ENCODE results near the gene MICAL3.

Gene MICAL3

GRCh38 chr22:17875631-17876030 is 148.7 kb downstream of the MICAL3 start:
- H3K4me1 ChIP-seq: peaks cover 3% of the 10 kb centered on the region; the same call in 1 of the 2 replicates
- H3K4me3 ChIP-seq (ENCODE audit: low read depth, low read length): no peak overlapping the region
- no peaks in the 10 kb centered on the region for H3K27me3 ChIP-seq
- DNase-seq: no peak
- H3K36me3 ChIP-seq: peaks cover 23% of the 10 kb centered on the region
- H3K9me3 ChIP-seq: no peaks in the 10 kb centered on the region
- TF ChIP-seq CTCF (IDR thresholded peaks at IDR 0.05; ENCODE audit: low read depth, low read length): no peak

GRCh38 chr22:17875156-17875555 is 149.2 kb downstream of the MICAL3 start:
- Histone ChIP-seq H3K9me3 (no peaks in the 10 kb centered on the region), H3K4me1 (peaks cover 3% of the 10 kb centered on the region; the same call in 1 of the 2 replicates), H3K27me3 (no peaks in the 10 kb centered on the region), H3K4me3 (ENCODE audit: low read depth, low read length) (no peak overlapping the region), H3K36me3 (peaks cover 25% of the 10 kb centered on the region)
- TF ChIP-seq CTCF (IDR thresholded peaks at IDR 0.05; ENCODE audit: low read depth, low read length): no peak
- peak; percentile 54 for DNase-seq

- Histone ChIP-seq H3K9me3 (no peaks in the 10 kb centered on the region), H3K4me1 (peaks cover 3% of the 10 kb centered on the region; the same call in 1 of the 2 replicates), H3K4me3 (ENCODE audit: low read depth, low read length) (no peak overlapping the region), H3K36me3 (peaks cover 20% of the 10 kb centered on the region), H3K27me3 (no peaks in the 10 kb centered on the region)
- peak; percentile 53 for DNase-seq
- TF ChIP-seq CTCF (IDR thresholded peaks at IDR 0.05; ENCODE audit: low read depth, low read length): no peak
These were observed 150.0 kb downstream of the MICAL3 start for GRCh38 chr22:17874231-17874905.

- peaks cover 20% of the 10 kb centered on the region for H3K36me3 ChIP-seq
- DNase-seq: no peak
These were observed 150.6 kb downstream of the MICAL3 start for GRCh38 chr22:17873804-17874203.

GRCh38 chr22:17873116-17873515 is 151.2 kb downstream of the MICAL3 start:
- H3K27me3 ChIP-seq: no peaks in the 10 kb centered on the region
- DNase-seq: no peak
- H3K9me3 ChIP-seq: no peaks in the 10 kb centered on the region
- no peak overlapping the region for H3K4me3 ChIP-seq (ENCODE audit: low read depth, low read length)
- peaks cover 20% of the 10 kb centered on the region for H3K36me3 ChIP-seq
- H3K4me1 ChIP-seq: peaks cover 12% of the 10 kb centered on the region
- TF ChIP-seq CTCF (IDR thresholded peaks at IDR 0.05; ENCODE audit: low read depth, low read length): no peak

More at GRCh38 chr22:17873804-17874203, 150.6 kb downstream of the MICAL3 start:
- no peak overlapping the region for H3K4me3 ChIP-seq (ENCODE audit: low read depth, low read length)
- no peaks in the 10 kb centered on the region for H3K9me3 ChIP-seq
- peaks cover 7% of the 10 kb centered on the region for H3K4me1 ChIP-seq
- no peak for TF ChIP-seq CTCF (IDR thresholded peaks at IDR 0.05; ENCODE audit: low read depth, low read length)
- H3K27me3 ChIP-seq: no peaks in the 10 kb centered on the region

GRCh38 chr22:17872471-17872870 is 151.9 kb downstream of the MICAL3 start:
- TF ChIP-seq CTCF (IDR thresholded peaks at IDR 0.05; ENCODE audit: low read depth, low read length): no peak
- no peaks in the 10 kb centered on the region for H3K27me3 ChIP-seq
- peaks cover 19% of the 10 kb centered on the region for H3K4me1 ChIP-seq
- H3K9me3 ChIP-seq: no peaks in the 10 kb centered on the region
- H3K4me3 ChIP-seq (ENCODE audit: low read depth, low read length): no peak overlapping the region
- H3K36me3 ChIP-seq: peaks cover 20% of the 10 kb centered on the region
- no peak for DNase-seq

Measured in BE2C (cell line).